Measurements from ENCODE around the gene COL3A1. TPM values are rescaled to one million over a fixed set of nuclear protein-coding genes. Genes with fewer than 3 reads are reported as not detected.

Gene COL3A1
- total and polyA plus RNA-seq, 9 donors = 4,146 to 9,318 (median 6,715) TPM

DNA sequence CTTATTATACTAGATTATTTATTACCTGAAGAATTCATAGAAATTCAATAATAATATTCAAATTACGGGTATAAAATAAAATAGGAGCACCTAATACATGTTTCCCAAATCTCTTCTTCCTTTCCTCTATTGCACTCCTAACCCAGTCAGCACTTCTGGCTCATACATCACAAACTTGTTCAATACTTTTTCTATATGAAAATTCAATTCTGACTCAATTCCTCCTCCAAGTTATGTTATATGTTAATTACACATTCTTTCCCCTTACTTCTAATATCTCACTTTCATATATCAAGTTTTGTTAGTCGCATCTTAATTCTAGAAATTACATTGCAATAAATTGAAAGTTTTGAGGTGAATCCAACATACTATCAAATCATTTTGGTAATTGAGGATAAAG is 17.9 kb upstream of the COL3A1 start:
- Histone ChIP-seq H3K36me3 (ENCODE audit: control insufficient read depth, insufficient read depth, low read length) (no peaks in the 10 kb centered on the region), H3K4me1 (ENCODE audit: control insufficient read depth, insufficient read depth, low read length) (no peaks in the 10 kb centered on the region), H3K27ac (ENCODE audit: low read length) (no peak overlapping the region), H3K27me3 (ENCODE audit: control insufficient read depth, insufficient read depth, low read length) (no peaks in the 10 kb centered on the region), H3K4me3 (ENCODE audit: low read length) (no peak overlapping the region), H3K9me3 (replicated peaks; ENCODE audit: control insufficient read depth, low read depth, low read length) (no peaks in the 10 kb centered on the region)
- WGBS (ENCODE audit: insufficient coverage) = no CpG with 5 or more reads among the region's 2 CpGs
- no peak for DNase-seq

DNA sequence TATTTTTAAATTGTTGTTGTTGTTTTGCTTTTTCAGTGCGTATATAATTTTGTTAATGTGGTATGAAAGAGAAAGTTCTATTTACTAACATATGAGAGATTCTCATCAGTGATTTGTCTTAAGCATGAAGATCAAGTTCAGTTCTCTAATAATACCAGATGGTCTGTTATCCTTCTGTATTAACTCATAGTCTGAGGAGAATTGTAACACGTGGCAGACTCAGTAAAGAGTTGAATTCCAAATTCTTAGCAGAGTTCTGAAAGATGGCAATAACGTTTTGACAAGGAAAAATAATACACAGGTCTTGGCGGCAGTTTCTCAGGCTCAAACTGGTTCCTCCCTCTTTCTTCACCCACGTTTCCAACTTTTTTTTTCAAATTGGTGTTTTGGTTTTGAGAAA is 17.2 kb upstream of the COL3A1 start:
- no peaks in the 10 kb centered on the region for H3K36me3 ChIP-seq (ENCODE audit: control insufficient read depth, insufficient read depth, low read length)
- no peaks in the 10 kb centered on the region for H3K27me3 ChIP-seq (ENCODE audit: control insufficient read depth, insufficient read depth, low read length)
- no peak overlapping the region for H3K27ac ChIP-seq (ENCODE audit: low read length)
- no peaks in the 10 kb centered on the region for H3K4me1 ChIP-seq (ENCODE audit: control insufficient read depth, insufficient read depth, low read length)
- H3K9me3 ChIP-seq (replicated peaks; ENCODE audit: control insufficient read depth, low read depth, low read length) = no peaks in the 10 kb centered on the region
- peak; percentile 54 for DNase-seq
- no peak overlapping the region for H3K4me3 ChIP-seq (ENCODE audit: low read length)
- WGBS (ENCODE audit: insufficient coverage) = no CpG with 5 or more reads among the region's 5 CpGs

DNA sequence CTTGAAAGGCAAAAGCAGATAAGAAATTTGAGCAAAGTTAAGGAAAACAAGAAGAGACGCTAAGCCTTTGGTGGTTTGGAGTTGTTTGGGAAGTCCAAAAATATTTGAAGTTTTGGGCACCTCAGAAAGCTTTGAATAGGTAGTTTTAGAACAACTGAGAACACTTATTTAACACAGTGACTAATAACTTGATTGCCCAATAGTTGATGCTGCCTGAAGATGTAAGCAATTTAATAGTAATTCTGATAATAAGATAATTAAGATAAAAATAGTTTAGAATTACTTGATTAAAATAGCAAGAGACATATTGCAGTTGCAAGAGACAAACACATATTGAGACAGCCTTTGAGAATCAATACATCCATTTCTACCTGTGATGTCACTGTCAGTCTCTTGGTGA is 16.5 kb upstream of the COL3A1 start:
- Histone ChIP-seq H3K27me3 (ENCODE audit: control insufficient read depth, insufficient read depth, low read length) (no peaks in the 10 kb centered on the region), H3K4me3 (ENCODE audit: low read length) (no peak overlapping the region), H3K27ac (ENCODE audit: low read length) (no peak overlapping the region), H3K36me3 (ENCODE audit: control insufficient read depth, insufficient read depth, low read length) (no peaks in the 10 kb centered on the region), H3K9me3 (replicated peaks; ENCODE audit: control insufficient read depth, low read depth, low read length) (no peaks in the 10 kb centered on the region), H3K4me1 (ENCODE audit: control insufficient read depth, insufficient read depth, low read length) (no peaks in the 10 kb centered on the region)
- no peak for DNase-seq
- no CpG with 5 or more reads among the region's 1 CpG for WGBS (ENCODE audit: insufficient coverage)

- Histone ChIP-seq H3K36me3 (ENCODE audit: control insufficient read depth, insufficient read depth, low read length) (no peaks in the 10 kb centered on the region), H3K27ac (ENCODE audit: low read length) (peak overlapping the region; percentile 10), H3K9me3 (replicated peaks; ENCODE audit: control insufficient read depth, low read depth, low read length) (no peaks in the 10 kb centered on the region), H3K4me1 (ENCODE audit: control insufficient read depth, insufficient read depth, low read length) (peaks cover 2% of the 10 kb centered on the region), H3K27me3 (ENCODE audit: control insufficient read depth, insufficient read depth, low read length) (no peaks in the 10 kb centered on the region), H3K4me3 (ENCODE audit: low read length) (no peak overlapping the region)
- WGBS (ENCODE audit: insufficient coverage) = no CpG with 5 or more reads among the region's 3 CpGs
- peak; percentile 87 for DNase-seq
Measured at GRCh38 chr2:188963741-188964140, 10.4 kb upstream of the COL3A1 start.

DNA sequence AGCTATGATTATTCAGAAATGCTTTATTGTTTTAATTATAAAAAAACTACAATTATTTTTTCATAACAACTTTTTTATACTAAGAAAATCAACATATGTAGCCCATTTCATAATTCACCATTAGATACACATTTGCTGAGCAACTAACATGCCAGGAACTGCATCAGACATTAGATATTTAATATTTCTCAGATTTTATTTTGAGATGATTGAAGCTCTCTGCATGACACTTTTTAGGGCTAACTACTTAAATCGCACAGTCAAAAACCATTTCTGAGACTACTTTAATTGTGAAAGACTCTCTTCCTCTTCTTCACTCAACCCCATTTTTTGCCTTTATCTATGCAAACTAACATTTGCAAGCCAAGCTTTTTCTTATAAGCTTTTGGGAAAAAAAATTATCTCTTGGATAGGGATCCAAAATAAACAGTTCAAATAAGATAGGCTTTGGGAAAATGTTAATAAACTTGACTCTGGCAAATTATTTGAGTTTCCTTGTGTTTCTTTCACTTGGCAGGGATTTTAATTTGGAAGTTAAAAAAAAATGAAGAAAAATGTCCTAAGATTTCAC is 9.1 kb upstream of the COL3A1 start:
- Histone ChIP-seq H3K4me3 (ENCODE audit: low read length) (no peak overlapping the region), H3K27ac (ENCODE audit: low read length) (peak overlapping the region; percentile 16)
- WGBS (ENCODE audit: insufficient coverage) = no CpG with 5 or more reads among the region's 1 CpG

DNA sequence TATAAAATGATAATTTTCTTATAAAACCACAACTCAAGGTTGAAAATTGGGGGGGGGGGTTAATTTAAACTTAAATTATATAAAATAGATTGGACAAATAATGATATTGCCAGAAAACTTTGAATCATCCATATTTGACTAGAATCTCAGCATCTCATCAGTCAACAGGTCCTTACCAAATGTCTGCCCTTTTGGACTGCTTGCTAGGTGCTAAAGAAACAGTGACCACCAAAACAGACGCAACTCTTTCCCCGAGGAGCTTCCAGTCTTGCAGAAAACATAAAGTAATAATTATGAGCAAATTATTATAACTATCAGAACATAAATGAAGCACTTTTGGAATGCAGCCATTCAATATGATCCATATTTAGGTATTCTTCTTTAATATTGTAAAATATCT is 8.6 kb upstream of the COL3A1 start:
- no CpG with 5 or more reads among the region's 2 CpGs for WGBS (ENCODE audit: insufficient coverage)
- Histone ChIP-seq H3K9me3 (replicated peaks; ENCODE audit: control insufficient read depth, low read depth, low read length) (no peaks in the 10 kb centered on the region), H3K27me3 (ENCODE audit: control insufficient read depth, insufficient read depth, low read length) (no peaks in the 10 kb centered on the region), H3K4me1 (ENCODE audit: control insufficient read depth, insufficient read depth, low read length) (peaks cover 2% of the 10 kb centered on the region), H3K4me3 (ENCODE audit: low read length) (no peak overlapping the region), H3K36me3 (ENCODE audit: control insufficient read depth, insufficient read depth, low read length) (no peaks in the 10 kb centered on the region), H3K27ac (ENCODE audit: low read length) (peak overlapping the region; percentile 88)
- DNase-seq = peak; percentile 50

More for the DNA sequence above, 9.1 kb upstream of the COL3A1 start:
- Histone ChIP-seq H3K27me3 (ENCODE audit: control insufficient read depth, insufficient read depth, low read length) (no peaks in the 10 kb centered on the region), H3K36me3 (ENCODE audit: control insufficient read depth, insufficient read depth, low read length) (no peaks in the 10 kb centered on the region), H3K9me3 (replicated peaks; ENCODE audit: control insufficient read depth, low read depth, low read length) (no peaks in the 10 kb centered on the region), H3K4me1 (ENCODE audit: control insufficient read depth, insufficient read depth, low read length) (peaks cover 2% of the 10 kb centered on the region)
- peak; percentile 59 for DNase-seq

GRCh38 chr2:188966079-188966571 is 8.0 kb upstream of the COL3A1 start:
- 67% methylated on average over 1 of the region's 4 CpGs for WGBS (ENCODE audit: insufficient coverage)
- H3K27ac ChIP-seq (ENCODE audit: low read length) = peak overlapping the region; percentile 88
- H3K9me3 ChIP-seq (replicated peaks; ENCODE audit: control insufficient read depth, low read depth, low read length) = no peaks in the 10 kb centered on the region
- H3K36me3 ChIP-seq (ENCODE audit: control insufficient read depth, insufficient read depth, low read length) = no peaks in the 10 kb centered on the region
- no peak overlapping the region for H3K4me3 ChIP-seq (ENCODE audit: low read length)
- peak; percentile 97 for DNase-seq
- peaks cover 2% of the 10 kb centered on the region for H3K4me1 ChIP-seq (ENCODE audit: control insufficient read depth, insufficient read depth, low read length)
- H3K27me3 ChIP-seq (ENCODE audit: control insufficient read depth, insufficient read depth, low read length) = no peaks in the 10 kb centered on the region

GRCh38 chr2:188966728-188967440 is 7.3 kb upstream of the COL3A1 start:
- H3K27me3 ChIP-seq (ENCODE audit: control insufficient read depth, insufficient read depth, low read length) = no peaks in the 10 kb centered on the region
- H3K4me3 ChIP-seq (ENCODE audit: low read length) = no peak overlapping the region
- WGBS (ENCODE audit: insufficient coverage) = 87% methylated on average over 2 of the region's 3 CpGs
- DNase-seq = peak; percentile 44
- no peaks in the 10 kb centered on the region for H3K36me3 ChIP-seq (ENCODE audit: control insufficient read depth, insufficient read depth, low read length)
- H3K27ac ChIP-seq (ENCODE audit: low read length) = peak overlapping the region; percentile 88
- H3K9me3 ChIP-seq (replicated peaks; ENCODE audit: control insufficient read depth, low read depth, low read length) = no peaks in the 10 kb centered on the region
- peaks cover 2% of the 10 kb centered on the region for H3K4me1 ChIP-seq (ENCODE audit: control insufficient read depth, insufficient read depth, low read length)

DNA sequence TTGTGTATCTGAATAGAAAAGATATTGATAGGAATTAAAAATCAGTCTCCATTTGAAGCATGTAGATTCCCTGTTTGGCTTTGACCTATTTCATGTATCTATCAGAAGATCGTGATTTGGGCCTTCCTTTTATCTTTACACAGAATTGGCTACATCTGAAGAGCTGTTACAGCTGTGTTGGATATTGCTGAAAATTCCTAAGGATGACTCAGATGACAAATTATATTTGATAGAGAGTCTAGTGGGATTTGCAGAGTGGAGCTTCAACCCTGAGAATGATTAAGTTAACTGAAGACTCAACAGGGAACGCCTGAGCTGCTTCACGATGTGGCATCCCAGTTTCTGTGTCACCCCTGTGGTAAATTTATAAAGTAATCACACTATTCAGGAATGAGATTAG is 4.9 kb upstream of the COL3A1 start:
- DNase-seq = peak; percentile 81
- Histone ChIP-seq H3K4me1 (ENCODE audit: control insufficient read depth, insufficient read depth, low read length) (peaks cover 2% of the 10 kb centered on the region), H3K9me3 (replicated peaks; ENCODE audit: control insufficient read depth, low read depth, low read length) (no peaks in the 10 kb centered on the region), H3K27ac (ENCODE audit: low read length) (peak overlapping the region; percentile 70), H3K36me3 (ENCODE audit: control insufficient read depth, insufficient read depth, low read length) (no peaks in the 10 kb centered on the region), H3K4me3 (ENCODE audit: low read length) (no peak overlapping the region), H3K27me3 (ENCODE audit: control insufficient read depth, insufficient read depth, low read length) (no peaks in the 10 kb centered on the region)
- WGBS (ENCODE audit: insufficient coverage) = no CpG with 5 or more reads among the region's 3 CpGs

GRCh38 chr2:188969651-188970050 is 4.5 kb upstream of the COL3A1 start:
- no peak for DNase-seq
- H3K9me3 ChIP-seq (replicated peaks; ENCODE audit: control insufficient read depth, low read depth, low read length) = no peaks in the 10 kb centered on the region
- no peaks in the 10 kb centered on the region for H3K36me3 ChIP-seq (ENCODE audit: control insufficient read depth, insufficient read depth, low read length)
- H3K27me3 ChIP-seq (ENCODE audit: control insufficient read depth, insufficient read depth, low read length) = no peaks in the 10 kb centered on the region
- H3K4me1 ChIP-seq (ENCODE audit: control insufficient read depth, insufficient read depth, low read length) = peaks cover 2% of the 10 kb centered on the region
- H3K27ac ChIP-seq (ENCODE audit: low read length) = peak overlapping the region; percentile 70
- no CpG with 5 or more reads among the region's 2 CpGs for WGBS (ENCODE audit: insufficient coverage)
- H3K4me3 ChIP-seq (ENCODE audit: low read length) = no peak overlapping the region
